Measurements from ENCODE around the gene TSLP.

DNA sequence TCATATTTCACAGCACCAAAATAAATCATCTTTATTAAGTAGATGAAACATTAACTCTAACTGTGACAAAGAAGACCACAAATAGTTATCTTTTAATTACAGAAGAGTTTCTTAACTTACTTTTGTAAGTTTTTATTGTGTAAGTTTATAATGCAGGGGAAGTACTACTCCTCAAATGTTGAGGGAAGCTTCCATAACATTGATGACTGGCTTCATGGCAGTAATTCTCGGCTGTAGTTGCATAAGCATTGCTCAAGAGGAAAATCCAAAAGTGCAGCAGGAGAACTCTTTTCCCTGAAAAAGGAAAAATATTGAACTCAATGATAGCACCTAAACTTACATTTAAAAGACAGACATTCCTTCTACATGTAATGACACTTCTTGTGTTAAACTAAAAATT lies 4.6 kb downstream of the TSLP start:
- TF ChIP-seq POLR2AphosphoS5 (IDR thresholded peaks at IDR 0.05; ENCODE audit: low read depth, low read length) (no peak), CTCF (IDR thresholded peaks at IDR 0.05) (no peak)
- TF ChIP-seq, protein P1, sequence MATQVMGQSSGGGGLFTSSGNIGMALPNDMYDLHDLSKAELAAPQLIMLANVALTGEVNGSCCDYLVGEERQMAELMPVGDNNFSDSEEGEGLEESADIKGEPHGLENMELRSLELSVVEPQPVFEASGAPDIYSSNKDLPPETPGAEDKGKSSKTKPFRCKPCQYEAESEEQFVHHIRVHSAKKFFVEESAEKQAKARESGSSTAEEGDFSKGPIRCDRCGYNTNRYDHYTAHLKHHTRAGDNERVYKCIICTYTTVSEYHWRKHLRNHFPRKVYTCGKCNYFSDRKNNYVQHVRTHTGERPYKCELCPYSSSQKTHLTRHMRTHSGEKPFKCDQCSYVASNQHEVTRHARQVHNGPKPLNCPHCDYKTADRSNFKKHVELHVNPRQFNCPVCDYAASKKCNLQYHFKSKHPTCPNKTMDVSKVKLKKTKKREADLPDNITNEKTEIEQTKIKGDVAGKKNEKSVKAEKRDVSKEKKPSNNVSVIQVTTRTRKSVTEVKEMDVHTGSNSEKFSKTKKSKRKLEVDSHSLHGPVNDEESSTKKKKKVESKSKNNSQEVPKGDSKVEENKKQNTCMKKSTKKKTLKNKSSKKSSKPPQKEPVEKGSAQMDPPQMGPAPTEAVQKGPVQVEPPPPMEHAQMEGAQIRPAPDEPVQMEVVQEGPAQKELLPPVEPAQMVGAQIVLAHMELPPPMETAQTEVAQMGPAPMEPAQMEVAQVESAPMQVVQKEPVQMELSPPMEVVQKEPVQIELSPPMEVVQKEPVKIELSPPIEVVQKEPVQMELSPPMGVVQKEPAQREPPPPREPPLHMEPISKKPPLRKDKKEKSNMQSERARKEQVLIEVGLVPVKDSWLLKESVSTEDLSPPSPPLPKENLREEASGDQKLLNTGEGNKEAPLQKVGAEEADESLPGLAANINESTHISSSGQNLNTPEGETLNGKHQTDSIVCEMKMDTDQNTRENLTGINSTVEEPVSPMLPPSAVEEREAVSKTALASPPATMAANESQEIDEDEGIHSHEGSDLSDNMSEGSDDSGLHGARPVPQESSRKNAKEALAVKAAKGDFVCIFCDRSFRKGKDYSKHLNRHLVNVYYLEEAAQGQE (IDR thresholded peaks at IDR 0.05; ENCODE audit: insufficient read depth in 1 of 2, low read depth in 2 of 2, low read length in 1 of 2), result no peak

All from Panc1 (cell line).